PFSK-1 (cell line): ENCODE results near the gene HIF1AN.

Experiments
- FOXP2 ChIP-seq: optimal IDR thresholded peaks from 2 replicates; pipeline ENCODE3; 2011; ENCODE audit warnings: borderline replicate concordance, control low read depth, inconsistent platforms; ENCODE audit not compliant: insufficient read depth; ENCODE audit errors: extremely low read length, extremely low read depth
- POLR2AphosphoS5 ChIP-seq: IDR thresholded peaks from 2 replicates; pipeline ENCODE4 v1.6.1; 2012; ENCODE audit warnings: low read depth, mild to moderate bottlenecking, control low read depth, low read length, moderate library complexity
- SIN3A ChIP-seq: IDR thresholded peaks from 2 replicates; pipeline ENCODE4 v1.6.1; 2012; ENCODE audit warnings: mild to moderate bottlenecking, low read length, moderate library complexity, borderline replicate concordance; ENCODE audit not compliant: insufficient read depth
- TAF1 ChIP-seq: IDR thresholded peaks from 2 replicates; pipeline ENCODE4 v1.6.1; 2012; ENCODE audit warnings: low read length, control low read depth, borderline replicate concordance; ENCODE audit not compliant: insufficient read depth
- TF ChIP-seq, protein P1 (sequence below), 2 experiments: IDR thresholded peaks; 2 replicates each; pipeline versions ENCODE4 v1.6.1 to v1.8.0; 2011 to 2012; ENCODE audit warnings: low read depth in 2 of 2, low read length in 2 of 2, control low read depth in 1 of 2, inconsistent platforms in 1 of 2, mild to moderate bottlenecking in 1 of 2, moderate library complexity in 1 of 2; ENCODE audit not compliant: insufficient read depth in 1 of 2

The HIF1AN gene

DNA sequence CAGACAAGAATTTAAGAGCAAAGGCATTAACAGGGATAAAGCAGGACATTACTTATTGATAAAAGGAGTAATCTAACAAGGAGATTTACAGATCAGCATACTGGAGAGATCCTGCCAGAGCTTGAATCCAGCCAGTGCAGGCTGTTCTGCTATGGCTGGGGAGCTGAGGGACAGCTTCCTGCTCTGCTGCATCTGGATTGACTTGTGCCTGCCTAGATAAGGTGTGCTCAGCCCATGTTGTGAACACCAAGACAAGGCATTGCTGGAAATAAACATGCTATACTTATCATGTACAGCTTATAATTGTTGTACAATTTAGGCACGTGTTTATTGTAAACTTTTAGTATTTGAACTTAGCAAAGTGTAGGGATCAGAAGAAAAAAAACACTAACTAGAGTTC lies 71.7 kb downstream of the HIF1AN start:
- TF ChIP-seq TAF1 (no peak), SIN3A (no peak), FOXP2 (no peak), POLR2AphosphoS5 (no peak)
- TF ChIP-seq, protein P1, sequence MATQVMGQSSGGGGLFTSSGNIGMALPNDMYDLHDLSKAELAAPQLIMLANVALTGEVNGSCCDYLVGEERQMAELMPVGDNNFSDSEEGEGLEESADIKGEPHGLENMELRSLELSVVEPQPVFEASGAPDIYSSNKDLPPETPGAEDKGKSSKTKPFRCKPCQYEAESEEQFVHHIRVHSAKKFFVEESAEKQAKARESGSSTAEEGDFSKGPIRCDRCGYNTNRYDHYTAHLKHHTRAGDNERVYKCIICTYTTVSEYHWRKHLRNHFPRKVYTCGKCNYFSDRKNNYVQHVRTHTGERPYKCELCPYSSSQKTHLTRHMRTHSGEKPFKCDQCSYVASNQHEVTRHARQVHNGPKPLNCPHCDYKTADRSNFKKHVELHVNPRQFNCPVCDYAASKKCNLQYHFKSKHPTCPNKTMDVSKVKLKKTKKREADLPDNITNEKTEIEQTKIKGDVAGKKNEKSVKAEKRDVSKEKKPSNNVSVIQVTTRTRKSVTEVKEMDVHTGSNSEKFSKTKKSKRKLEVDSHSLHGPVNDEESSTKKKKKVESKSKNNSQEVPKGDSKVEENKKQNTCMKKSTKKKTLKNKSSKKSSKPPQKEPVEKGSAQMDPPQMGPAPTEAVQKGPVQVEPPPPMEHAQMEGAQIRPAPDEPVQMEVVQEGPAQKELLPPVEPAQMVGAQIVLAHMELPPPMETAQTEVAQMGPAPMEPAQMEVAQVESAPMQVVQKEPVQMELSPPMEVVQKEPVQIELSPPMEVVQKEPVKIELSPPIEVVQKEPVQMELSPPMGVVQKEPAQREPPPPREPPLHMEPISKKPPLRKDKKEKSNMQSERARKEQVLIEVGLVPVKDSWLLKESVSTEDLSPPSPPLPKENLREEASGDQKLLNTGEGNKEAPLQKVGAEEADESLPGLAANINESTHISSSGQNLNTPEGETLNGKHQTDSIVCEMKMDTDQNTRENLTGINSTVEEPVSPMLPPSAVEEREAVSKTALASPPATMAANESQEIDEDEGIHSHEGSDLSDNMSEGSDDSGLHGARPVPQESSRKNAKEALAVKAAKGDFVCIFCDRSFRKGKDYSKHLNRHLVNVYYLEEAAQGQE (IDR thresholded peaks at IDR 0.05; ENCODE audit: insufficient read depth in 1 of 2, low read depth in 2 of 2, low read length in 2 of 2), result no peak
